Keratinocyte (primary cell): Measurements from ENCODE around the gene NUMB.

Source experiments
- CTCF ChIP-seq, 3 experiments: IDR thresholded peaks in 1 of 3; conservative IDR thresholded peaks in 1 of 3; optimal IDR thresholded peaks in 1 of 3; 2 replicates in 2 of 3; 3 replicates in 1 of 3; pipeline versions ENCODE3 to v1.5.1; 2011; ENCODE audit warnings: low read length in 3 of 3, mild to moderate bottlenecking in 3 of 3, moderate library complexity in 2 of 3, control low read depth in 1 of 3, inconsistent platforms in 1 of 3; ENCODE audit not compliant: insufficient read depth in 2 of 3; ENCODE audit errors: extremely low read depth in 1 of 3
- EZH2 ChIP-seq: IDR thresholded peaks from one replicate; pipeline ENCODE4 v1.6.1; 2012; ENCODE audit warnings: inconsistent platforms, mild to moderate bottlenecking, low read length, moderate library complexity

- TF ChIP-seq CTCF (optimal IDR thresholded peaks at IDR 0.05 in 1 of 3, IDR thresholded peaks at IDR 0.05 in 1 of 3, conservative IDR thresholded peaks at IDR 0.05 in 1 of 3; ENCODE audit: extremely low read depth in 1 of 3, insufficient read depth in 2 of 3, low read length in 3 of 3) (no peak), EZH2 (no peak)
Observed at GRCh38 chr14:73253323-73253610, 205.1 kb downstream of the NUMB start.
